22Rv1 (cell line): ENCODE results near the gene NKAPL.

Experiments
- CTCF ChIP-seq: fragments of 450-650 bp; IDR thresholded peaks from 2 replicates; pipeline ENCODE4 v1.5.1; 2017; ENCODE audit warnings: mild to moderate bottlenecking
- ZFX ChIP-seq: fragments of 450-650 bp; IDR thresholded peaks from 2 replicates; pipeline ENCODE4 v1.6.1; 2017; ENCODE audit warnings: antibody characterized with exemption, borderline replicate concordance

- TF ChIP-seq CTCF (no peak), ZFX (no peak)
Measured at GRCh38 chr6:28257042-28257441, 2.1 kb upstream of the NKAPL start.
